ENCODE data around the gene CASS4.

CASS4 gene

DNA sequence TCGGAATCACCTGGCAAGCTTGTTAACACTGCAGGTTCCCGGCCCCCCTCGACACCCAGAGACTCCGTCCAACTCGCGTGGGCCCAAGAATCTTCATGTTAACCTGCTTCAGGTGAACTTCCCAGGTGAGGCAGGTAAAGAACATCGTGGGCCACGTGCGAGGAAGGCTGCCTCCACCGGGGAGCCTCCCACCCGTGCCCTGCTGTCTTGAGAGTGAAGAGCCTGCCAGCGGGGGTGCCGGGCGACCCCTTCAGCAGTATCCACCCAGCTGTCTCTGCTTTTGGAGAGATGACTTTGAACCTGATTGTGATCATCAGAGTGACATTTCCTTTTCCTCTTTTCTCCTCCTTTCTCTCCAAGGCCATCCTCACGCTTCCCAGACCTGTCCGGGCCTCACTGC is 33.5 kb downstream of the CASS4 start:
- no peak for DNase-seq

DNA sequence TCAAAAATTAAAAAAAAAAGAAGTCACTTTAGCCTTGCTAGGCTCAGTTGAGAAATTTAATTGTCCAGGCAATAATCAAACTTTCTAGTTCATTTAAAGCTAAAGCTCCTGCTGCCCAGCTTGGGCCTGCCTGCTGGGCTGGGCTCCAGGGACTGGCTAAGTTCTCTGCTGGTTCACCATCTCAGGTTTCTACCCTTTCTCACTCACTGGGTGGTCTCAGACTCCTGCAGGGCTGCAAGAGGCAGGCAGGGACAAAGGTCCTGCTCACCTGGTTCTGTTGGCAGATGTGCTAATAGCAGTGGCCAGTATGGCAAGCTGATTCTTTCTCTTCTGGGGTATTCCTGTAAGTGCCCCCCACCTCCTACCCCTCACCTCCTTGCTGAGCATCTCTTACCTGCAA is 35.2 kb downstream of the CASS4 start:
- DNase-seq, result no peak

DNA sequence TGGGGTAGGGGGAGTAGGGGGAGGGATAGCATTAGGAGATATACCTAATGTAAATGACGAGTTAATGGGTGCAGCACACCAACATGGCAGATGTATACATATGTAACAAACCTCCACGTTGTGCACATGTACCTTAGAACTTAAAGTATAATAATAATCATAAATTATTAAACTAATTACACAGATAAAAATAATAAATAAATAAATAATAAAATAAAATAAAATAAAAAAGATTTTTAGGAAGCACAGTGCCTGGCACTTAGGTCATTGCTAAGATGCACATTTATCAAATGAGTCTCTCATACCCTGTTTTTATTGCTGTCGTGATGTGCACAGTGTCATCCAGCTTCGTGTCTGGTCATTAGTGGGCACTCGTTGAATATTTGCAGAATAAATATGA is 37.4 kb downstream of the CASS4 start:
- no peak for DNase-seq

DNA sequence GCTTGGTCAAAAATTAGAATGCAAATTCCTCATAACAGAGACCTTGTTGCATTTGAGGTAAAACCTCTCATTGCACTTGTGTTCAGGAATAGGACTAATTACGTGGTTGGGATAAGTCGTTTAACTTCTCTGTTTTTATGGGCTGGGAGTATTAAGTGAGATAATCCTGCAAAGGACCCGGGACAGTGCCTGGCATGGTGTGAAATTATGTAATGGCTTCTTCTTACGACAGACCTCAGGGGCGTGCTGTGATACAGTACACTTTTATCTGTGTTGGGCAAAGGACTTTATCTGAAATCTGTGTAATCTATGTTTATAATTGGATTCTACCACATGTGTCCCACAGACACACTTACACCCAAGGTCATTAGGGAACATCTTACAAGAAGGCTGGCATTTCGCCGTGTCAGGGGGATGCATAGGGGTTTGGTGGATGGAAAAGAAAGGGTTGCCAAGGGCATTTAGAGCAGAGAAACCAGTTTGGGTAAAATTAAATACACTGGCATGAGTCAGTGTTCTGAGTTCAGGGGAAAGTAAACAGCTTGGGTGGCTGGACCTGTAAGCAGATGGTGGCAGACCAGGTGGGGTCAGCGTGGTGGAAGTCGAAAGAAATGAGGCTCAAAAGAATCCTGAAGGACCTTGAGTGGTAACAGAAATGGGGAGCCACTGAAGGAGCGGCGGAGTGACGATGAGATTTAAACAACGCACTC is 39.2 kb downstream of the CASS4 start:
- no peak for DNase-seq

DNA sequence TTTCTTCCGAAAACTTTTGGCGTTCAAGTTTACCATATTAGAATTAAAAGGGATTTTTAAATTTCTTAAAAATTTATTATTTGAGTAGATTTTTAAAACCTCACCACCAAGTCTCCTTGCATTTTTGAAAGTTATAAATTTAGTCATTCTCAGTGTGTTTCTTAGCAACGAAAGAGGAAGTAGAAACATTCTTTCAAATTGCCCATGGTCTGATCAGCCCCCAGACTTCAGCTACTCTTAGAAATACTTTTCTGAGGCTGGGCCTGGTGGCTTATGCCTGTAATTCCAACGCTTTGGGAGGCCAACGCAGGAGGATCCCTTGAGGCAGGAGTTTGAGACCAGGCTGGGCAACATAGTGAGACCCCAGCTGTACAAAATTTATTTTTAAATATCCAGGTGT is 41.3 kb downstream of the CASS4 start:
- DNase-seq, result peak in 1 of 2 donors; percentile 41

DNA sequence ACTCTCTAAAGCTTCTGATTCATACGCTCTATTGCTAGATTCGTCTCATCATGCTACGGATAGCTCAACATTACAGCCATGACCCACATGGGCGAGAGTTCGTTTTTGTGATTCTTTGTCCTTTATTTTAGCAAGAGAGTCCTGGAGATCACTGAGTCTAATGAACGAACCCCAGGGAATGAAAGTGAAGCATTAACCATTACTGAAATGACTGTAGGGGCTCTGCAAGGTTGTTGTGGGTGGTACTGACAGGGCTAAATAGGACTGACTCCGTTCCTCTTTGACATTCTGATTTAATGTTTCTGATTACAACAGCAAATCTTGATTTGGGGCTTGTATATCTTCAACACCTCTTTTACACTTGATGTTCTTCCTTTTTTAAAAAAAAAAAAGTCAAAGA is 42.7 kb downstream of the CASS4 start:
- DNase-seq, result no peak

DNA sequence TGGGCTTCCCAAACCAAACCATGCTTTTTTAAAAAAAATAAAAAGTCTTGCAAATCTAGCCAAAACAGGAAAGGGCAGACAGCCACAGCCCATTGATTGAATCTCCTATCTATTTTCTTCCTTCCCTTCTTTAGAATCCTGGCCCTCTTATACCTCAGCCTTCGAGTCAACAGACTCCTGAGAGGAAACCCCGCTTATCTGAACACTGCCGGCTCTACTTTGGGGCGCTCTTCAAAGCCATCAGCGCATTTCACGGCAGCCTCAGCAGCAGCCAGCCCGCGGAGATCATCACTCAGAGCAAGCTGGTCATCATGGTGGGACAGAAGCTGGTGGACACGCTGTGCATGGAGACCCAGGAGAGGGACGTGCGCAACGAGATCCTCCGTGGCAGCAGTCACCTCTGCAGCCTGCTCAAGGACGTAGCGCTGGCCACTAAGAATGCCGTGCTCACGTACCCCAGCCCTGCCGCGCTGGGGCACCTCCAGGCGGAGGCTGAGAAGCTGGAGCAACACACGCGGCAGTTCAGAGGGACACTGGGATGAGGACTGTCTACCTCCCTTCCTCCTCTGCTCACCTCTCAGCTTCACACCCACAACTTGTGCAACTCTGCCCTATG is 46.3 kb downstream of the CASS4 start:
- no peak for DNase-seq

DNA sequence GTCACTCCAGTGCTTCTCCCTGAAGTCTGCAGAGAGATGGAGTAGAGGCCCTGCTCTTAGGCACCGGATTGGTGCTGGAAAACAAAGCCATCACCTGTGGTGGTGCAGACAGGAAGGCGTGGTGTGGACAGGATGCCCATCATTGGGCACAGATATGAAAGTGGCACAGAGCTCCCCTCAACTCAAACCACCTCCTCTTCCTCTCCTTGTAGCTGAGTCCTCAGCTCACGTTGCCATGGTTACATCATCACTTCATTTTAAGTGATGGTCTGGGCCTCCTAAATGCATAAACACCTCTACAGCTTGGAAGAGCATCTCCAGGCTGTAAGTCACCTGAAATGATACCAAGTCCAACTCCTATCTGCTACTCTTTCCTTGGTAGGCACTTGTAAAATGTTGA is 48.4 kb downstream of the CASS4 start:
- no peak for DNase-seq

DNA sequence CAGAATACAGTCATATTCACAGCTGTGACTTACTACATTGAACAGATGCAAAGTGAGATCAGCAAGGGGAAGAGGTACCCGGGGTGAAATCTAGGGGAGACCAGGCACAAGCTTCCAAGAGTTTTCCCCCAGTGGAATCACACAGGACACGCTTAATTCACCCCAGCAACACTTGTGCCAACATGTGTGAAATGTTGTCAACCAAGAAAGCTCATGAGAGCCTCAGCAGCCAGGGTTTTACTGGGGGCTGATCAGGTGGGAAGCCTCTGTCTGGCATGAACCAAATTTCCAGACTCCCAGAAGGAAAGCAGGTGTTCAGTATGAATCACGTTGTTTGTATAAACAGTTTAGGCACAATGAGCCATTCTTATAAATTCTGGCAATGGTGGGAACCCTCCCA is 49.5 kb downstream of the CASS4 start:
- no peak for DNase-seq

DNA sequence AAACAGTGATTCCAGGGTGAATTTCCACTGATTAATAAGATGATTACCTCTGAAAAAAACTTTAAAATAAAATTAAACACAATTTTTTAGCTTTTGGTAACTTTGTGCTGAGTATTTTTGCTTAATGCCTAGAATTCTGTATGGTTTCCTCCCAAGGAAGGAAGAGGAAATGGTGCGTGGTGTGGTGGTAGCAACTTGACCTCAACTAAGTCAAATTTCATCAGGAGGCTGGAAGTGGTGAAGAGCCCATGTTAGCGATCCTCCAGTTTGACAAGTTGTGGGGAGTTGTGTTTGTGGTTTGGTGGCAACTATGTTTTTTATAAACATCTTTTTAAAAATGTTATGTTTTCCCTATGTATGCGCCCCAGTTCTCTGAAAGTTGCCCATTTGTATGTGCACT is 51.4 kb downstream of the CASS4 start:
- DNase-seq, result peak in 1 of 2 donors; percentile 46

DNA sequence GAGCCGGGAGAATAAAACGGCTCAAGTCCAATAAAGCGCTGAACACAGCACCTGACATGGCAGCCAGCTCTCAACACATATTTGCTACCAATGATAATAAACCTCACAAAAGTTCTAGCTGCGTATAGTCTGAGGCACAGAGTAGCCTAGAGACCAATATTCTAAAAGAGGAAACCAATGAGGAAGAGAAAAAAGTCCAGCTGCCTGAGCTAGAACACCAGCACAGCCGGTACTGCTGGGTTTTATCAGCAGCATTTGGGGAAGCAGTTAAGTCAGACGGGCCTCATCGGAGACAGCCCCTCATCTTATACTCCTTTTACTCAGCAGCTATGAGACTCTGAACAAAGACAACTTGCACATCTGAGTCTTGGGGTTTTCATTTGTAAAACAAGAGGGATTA is 53.9 kb downstream of the CASS4 start:
- DNase-seq, result peak; percentile 4 to 85

DNA sequence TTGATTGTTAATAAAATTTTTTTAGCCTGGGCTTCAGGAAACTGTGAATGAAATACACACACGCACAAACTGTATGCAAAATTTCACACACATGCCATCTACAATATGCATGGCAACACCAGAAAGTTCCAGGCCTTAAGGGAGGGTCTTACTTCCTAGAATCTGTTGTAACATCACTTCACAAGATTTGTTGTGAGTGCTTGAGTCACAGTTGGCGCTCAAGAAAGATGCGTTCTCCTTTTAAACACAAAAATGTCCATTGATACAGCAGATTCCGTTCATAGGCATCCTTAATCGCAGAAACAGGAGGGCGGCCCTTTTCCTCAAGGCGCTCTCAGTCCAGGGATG is 55.9 kb downstream of the CASS4 start:
- DNase-seq, result no peak

DNA sequence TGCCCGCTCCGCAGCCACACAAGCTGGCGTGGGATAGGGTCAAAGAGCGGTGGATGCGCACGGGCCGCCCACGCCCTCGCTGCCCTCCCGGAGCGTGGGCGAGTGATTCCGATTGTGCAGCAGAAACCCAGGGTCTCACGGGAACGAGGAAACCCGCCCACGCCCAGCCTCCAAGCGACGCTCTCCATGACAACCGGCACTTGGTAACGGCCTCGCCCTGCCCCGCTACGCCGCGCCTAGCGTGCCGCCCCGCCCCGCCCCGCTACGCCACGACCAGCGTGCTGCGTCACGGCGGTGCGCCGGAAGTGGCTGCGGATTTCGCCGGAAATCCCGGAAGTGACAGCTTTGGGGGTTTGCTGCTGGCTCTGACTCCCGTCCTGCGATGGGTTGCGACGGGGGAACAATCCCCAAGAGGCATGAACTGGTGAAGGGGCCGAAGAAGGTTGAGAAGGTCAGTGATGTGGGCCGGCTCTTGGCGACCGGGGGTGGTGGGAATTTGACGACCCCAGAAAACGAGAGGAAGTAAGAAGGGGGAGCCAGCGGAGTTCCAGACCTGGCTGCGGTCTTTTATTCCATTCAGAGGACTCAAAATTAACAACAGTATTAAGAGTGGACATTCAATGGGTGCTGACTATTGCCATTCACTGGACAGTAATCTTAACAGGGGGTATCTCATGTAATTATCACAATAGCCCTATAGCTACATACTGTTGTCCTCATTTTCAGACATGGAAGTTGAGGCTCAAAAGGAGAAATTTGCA is 56.4 kb downstream of the CASS4 start, which contains the start of gene RTF2:
RTF2 (plus strand) TSS at position 312 of the 761 bp plus-strand sequence; CDS start at position 383, 71 bp downstream.
- peak; percentile 81 to 88 for DNase-seq

DNA sequence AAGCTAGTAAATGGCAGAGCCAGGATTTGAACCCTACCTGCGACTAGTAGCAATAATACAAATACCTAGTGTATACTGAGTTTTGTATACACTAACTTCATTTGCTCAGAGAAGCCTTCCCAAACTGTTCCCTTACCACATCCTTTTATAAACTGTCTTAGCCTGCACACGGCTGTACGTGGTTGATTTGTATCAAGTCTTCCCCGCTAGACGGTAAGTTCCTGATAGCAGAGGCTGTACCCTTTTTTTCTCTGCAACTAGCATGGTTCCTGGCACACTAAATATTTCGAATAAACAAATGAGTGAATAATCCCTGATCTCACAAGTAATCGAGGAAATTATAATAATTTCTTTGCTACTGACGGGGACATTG is 57.0 kb downstream of the CASS4 start:
- no peak for DNase-seq

DNA sequence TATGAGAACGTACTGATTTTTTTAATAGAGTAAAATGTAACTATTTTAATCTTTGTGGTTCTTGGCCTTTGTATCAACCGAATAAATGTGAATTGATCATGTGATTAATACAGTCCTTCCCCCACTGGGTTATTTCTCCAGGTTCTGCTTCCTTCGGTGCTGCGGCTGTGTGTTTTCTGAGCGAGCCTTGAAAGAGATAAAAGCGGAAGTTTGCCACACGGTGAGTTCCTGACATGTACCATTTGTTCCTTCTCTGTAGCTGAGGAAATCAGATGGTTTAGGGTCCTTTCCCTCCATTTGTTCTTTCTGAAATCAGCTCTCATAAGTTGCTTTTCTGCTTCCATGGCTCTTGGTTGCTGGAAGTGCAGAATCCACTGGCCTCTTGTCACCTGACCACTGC is 71.9 kb downstream of the CASS4 start:
- DNase-seq, result peak in 1 of 2 donors; percentile 60

DNA sequence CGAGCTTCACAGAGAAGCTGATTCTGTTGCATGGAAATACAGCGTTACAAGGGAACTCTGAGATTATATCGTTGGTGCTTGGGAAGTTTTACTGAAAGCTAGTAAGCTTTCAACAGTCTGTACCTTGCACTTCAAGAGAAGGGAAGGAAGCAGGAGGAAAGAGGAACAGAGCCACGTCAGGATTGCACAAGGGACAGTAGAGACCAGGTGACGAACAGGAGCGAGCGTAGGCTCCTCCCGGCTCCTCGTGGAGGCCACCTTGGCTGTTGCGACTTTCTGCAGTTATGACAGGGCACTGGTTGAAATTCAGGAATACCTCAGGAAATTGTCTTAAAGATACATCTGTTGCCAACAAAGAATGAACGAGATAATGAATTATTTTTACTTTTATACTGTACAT is 75.2 kb downstream of the CASS4 start:
- no peak for DNase-seq

DNA sequence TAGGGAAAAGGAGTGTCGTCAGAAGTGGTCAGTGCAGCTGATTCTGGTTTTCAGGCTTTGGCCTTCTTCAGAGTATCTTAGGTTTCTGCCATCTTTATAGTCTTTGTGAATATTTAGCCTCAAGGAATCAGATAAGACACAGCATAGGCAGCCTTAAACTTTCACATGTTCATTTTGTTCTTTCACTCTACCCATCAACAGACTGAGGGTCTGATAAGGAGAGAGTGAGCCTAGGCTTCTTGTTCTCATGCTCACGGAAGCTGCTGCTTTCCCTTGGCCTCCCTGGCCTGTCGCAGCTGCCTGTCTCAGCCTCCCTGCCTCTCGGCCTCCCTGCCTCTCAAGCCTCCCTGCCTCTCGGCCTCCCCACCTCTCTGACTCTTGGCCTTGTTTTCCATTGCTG is 76.5 kb downstream of the CASS4 start:
- no peak for DNase-seq

DNA sequence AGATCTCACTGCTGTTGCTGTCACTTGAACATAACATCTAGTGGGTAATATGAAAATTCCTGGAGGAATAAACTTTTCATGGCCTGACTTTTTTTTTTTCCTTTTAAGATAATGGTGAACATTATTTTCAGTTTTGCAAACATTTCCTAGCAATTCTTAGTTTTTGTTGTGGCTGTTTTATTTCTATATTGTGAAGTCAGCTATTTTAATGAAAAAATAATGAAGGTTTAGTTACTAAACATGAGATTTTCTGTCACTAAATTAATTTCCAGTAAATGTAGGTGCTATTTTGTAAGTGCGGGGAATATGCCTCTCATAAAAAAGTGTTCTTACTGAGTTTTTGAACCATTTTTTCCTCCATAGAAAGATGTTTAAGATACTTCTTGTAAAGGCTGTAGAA is 89.1 kb downstream of the CASS4 start:
- DNase-seq, result no peak

DNA sequence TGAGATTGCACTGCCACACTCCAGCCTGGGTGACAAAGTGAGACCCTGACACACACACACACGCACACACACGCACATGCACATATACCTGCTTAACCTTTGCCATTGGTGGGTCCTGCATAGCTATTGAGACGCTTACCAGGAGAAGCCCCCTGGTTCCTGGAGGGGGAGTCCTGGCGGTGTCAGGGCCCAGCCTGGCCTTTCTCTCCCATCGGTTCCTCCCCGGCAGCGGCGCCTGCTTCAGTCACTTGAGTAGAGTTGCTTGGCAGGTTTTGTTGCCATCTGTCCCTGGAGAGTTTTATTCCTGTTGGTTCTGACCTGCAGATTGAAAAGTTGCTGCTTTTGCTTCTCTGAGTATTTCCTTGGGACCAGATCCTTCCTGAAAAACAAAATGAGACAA is 91.9 kb downstream of the CASS4 start:
- DNase-seq, result no peak

DNA sequence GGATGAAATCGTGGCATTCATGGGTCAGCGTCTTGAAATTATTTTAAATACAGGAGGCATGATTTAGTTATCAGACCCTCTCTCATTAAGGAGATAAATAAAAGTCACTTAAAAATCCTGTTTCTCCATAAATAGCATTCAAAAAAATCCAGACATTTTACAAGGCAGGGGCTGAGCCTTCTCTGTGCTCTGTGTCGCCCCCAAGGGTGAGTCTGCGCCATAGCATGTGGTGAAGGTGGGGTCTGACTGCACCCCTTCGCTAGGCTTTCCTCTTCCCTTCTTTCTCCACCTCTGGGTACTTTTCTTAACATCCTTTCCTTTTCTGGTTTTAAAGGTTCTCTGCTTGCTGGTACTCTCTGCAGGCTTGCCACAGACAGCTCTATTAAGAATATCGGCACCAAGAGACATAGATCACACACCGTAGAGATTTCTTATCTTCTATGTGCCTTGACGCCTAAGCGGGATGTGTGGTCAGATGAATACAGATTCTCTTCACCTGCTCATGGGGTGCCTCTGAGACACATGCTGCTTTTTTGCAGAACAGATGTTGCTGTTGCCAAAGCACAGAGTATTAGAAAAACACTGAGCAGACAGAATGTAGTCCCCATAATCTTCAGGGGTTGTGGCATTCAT is 92.4 kb downstream of the CASS4 start:
- no peak for DNase-seq

DNA sequence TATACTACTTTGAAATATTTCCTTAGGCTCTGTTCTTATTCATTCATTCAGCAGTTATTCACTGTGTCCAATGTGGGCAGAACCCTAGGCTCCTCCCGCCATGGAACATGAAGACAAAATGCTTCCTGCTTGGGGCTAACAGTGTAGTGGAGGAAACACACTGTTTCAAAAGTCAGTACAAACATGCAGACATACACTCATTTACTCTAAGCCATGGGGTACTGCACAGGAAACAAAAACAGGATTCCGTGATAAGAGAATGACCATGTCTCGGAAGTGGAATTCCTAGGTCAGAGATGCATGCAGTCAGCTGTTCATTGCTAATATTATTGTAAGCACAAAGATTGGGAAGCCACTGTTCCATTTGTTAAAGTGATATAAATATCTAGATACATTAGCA is 94.0 kb downstream of the CASS4 start:
- no peak for DNase-seq

All from bone marrow (tissue), 2 donors.